IgD-negative memory B cell (primary cell): ENCODE results near the gene PHF21B. TPM values are rescaled to one million over a fixed set of nuclear protein-coding genes. Genes with fewer than 3 reads are reported as not detected.

ENCODE experiments used
- H3K27ac Mint-ChIP-seq, 3 donors: one replicate each; pipeline ENCODE4 v1.8.0; 2020 to 2022; ENCODE audit warnings: mild to moderate bottlenecking in 3 of 3, mixed read lengths in 3 of 3, moderate library complexity in 1 of 3
- H3K27me3 Mint-ChIP-seq: one replicate; pipeline ENCODE4 v1.8.0; 2021; ENCODE audit warnings: mixed read lengths
- H3K36me3 Mint-ChIP-seq: one replicate; pipeline ENCODE4 v1.8.0; 2020; ENCODE audit warnings: mild to moderate bottlenecking, mixed read lengths
- H3K4me1 Mint-ChIP-seq, 3 donors: one replicate each; pipeline ENCODE4 v1.8.0; 2020 to 2022; ENCODE audit warnings: mixed read lengths in 3 of 3, mild to moderate bottlenecking in 1 of 3
- H3K4me3 Mint-ChIP-seq, 4 donors: one replicate each; pipeline ENCODE4 v1.8.0; 2020 to 2022; ENCODE audit warnings: mild to moderate bottlenecking in 4 of 4, mixed read lengths in 4 of 4, moderate library complexity in 3 of 4
- H3K9me3 Mint-ChIP-seq, 3 donors: one replicate each; pipeline ENCODE4 v1.8.0; 2020 to 2021; ENCODE audit warnings: mixed read lengths in 3 of 3, mild to moderate bottlenecking in 1 of 3
- polyA plus RNA-seq: library from polyadenylated mRNA; unstranded; fragments of 300-500 nt; fragmentation: Illumina TruSeq; gene quantifications from one replicate; pipeline ENCODE4 v1.2.3, GENCODE V29; 2021

PHF21B gene
- polyA plus RNA-seq, 1 donor from 2014 or later = not detected

DNA sequence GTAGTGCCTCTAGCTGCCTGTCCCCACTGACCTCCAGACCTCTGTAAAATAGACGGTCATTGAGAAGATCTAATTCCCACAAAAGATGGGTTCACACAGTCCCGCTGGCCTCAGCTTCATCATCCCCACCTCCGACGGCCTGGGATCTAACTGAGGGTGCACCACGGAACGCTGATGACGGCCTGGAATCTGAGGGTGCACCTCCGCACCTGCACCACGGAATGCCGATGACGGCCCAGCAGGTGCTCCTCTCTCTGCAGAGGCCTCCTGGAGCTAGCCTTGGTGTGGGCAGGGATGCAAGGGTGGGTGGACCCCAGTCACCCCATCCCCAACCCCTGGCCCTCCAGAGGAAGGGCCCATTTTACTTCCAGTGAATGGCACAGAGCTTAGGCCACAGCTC, 77.3 kb downstream of the PHF21B start:
- Mint-ChIP-seq H3K9me3 (no peaks in the 10 kb centered on the region), H3K36me3 (peaks cover 2% of the 10 kb centered on the region), H3K27ac (no peak overlapping the region), H3K4me1 (no peaks in the 10 kb centered on the region), H3K27me3 (peaks cover 4% of the 10 kb centered on the region), H3K4me3 (no peak overlapping the region)

- Mint-ChIP-seq H3K27ac (no peak overlapping the region), H3K36me3 (peaks cover 2% of the 10 kb centered on the region), H3K9me3 (no peaks in the 10 kb centered on the region), H3K27me3 (peaks cover 5% of the 10 kb centered on the region), H3K4me1 (no peaks in the 10 kb centered on the region), H3K4me3 (peak overlapping the region in 1 of 4 donors; percentile 33)
Observed at GRCh38 chr22:44931766-44932165, 78.0 kb downstream of the PHF21B start.

GRCh38 chr22:44931077-44931540, 78.7 kb downstream of the PHF21B start:
- peaks cover 5% of the 10 kb centered on the region for H3K27me3 Mint-ChIP-seq
- no peak overlapping the region for H3K27ac Mint-ChIP-seq
- no peaks in the 10 kb centered on the region for H3K9me3 Mint-ChIP-seq
- no peak overlapping the region for H3K4me3 Mint-ChIP-seq
- no peaks in the 10 kb centered on the region for H3K36me3 Mint-ChIP-seq
- no peaks in the 10 kb centered on the region for H3K4me1 Mint-ChIP-seq

- H3K4me1 Mint-ChIP-seq = no peaks in the 10 kb centered on the region
- H3K27ac Mint-ChIP-seq = no peak overlapping the region
- no peaks in the 10 kb centered on the region for H3K36me3 Mint-ChIP-seq
- peaks cover 5% of the 10 kb centered on the region for H3K27me3 Mint-ChIP-seq
- no peak overlapping the region for H3K4me3 Mint-ChIP-seq
- no peaks in the 10 kb centered on the region for H3K9me3 Mint-ChIP-seq
Observed at GRCh38 chr22:44930711-44931035, 79.1 kb downstream of the PHF21B start.

DNA sequence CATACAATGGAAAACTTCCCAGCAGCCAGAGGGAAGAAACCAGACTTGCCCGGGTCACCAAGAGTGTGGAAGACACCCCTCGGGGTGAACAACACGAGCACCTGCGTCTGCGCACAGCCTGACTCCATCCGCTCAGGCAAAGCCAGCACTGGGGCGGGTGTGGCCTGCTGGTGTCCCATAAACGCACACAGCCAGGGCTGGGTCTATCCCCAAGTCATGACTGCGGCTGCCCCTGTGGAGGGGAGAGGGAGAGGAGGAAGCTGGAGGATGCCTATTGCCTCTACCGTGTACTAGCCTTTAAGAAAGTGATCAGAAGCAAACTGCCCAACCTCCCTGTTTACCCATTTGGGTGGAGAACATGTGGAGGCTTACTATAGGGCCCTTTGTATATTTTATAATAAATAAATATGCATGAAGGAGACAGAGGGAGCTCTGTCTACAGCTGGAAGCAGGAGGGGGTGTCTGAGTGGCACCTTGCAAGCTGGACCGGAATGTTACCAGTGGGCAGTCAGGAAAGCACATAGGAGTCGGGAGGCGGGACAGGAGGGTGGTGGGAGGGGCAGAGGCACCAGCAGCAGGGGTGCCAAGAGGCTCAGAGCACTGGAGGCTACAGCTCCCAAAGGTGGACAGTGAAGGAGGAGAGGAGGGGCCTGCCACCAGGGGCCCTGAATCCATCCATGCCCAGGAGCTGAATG, 79.6 kb downstream of the PHF21B start:
- H3K4me1 Mint-ChIP-seq = no peaks in the 10 kb centered on the region
- no peak overlapping the region for H3K27ac Mint-ChIP-seq
- H3K4me3 Mint-ChIP-seq = no peak overlapping the region
- H3K27me3 Mint-ChIP-seq = peaks cover 5% of the 10 kb centered on the region
- H3K36me3 Mint-ChIP-seq = no peaks in the 10 kb centered on the region
- no peaks in the 10 kb centered on the region for H3K9me3 Mint-ChIP-seq

DNA sequence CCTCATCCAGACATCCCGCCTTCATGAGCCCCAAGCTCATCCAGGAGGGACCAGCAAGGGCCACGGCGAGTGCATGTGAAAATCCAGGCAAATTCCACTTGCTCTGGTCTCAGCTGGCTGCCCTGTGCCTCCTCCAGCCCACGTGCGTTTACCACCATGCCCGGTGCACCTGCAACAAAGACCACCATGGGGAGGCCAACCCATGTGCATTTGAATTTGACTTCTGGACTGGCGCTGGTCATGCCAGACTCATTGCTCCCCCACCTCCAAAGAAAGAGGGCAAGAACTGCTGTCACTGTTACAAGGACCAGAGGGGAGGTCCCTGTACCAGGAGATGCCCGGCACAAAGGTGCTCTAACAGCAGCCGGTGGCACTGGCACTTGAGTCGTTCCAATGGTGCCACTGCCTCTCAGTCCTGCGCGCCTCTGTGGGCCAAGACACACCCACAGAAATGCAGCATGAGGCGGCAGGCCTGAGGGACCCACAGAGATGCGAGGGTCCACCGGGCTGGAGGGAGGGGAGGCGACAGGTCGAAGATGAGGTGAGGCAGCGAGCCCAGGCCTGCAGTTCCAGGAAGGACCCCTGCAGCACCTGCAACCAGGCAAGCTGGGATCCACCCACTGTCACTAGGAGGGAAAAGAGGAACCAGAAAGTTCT, 80.3 kb downstream of the PHF21B start:
- H3K4me3 Mint-ChIP-seq = no peak overlapping the region
- no peaks in the 10 kb centered on the region for H3K4me1 Mint-ChIP-seq
- peaks cover 5% of the 10 kb centered on the region for H3K27me3 Mint-ChIP-seq
- no peaks in the 10 kb centered on the region for H3K36me3 Mint-ChIP-seq
- no peak overlapping the region for H3K27ac Mint-ChIP-seq
- H3K9me3 Mint-ChIP-seq = peaks cover 0 to 2% (median 1%) of the 10 kb centered on the region in 3 donors

DNA sequence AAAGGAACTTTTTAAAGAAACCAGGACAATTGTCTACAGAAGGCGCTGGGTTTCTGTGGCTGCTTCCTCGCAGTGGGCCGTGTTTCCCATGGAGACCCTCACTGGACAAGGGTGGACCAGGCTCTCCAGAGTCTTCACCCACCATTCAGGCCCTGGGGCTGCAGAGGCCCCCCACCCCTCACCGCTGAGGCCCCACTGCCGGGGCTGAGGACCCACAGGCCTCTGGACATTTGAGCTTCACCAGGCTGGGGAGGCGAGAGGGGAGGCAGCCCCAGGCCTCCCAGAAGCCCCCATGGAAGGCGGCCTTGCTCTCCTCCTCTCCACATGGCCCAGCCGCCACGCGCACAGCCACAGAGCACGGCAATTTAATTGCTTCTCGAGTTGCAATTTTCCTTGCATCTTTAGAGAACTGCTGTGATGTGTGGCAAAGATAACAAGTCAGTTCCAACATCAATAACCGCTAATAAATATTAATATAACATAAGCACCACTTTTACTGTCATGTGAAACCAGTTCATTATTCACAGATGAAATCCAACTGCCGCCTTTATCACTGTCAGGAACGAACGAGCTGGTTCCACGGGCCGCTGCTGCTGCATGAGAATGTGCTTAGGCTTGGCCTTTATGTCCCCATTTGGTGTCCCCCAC, 81.0 kb downstream of the PHF21B start:
- no peak overlapping the region for H3K27ac Mint-ChIP-seq
- peaks cover 5% of the 10 kb centered on the region for H3K27me3 Mint-ChIP-seq
- H3K9me3 Mint-ChIP-seq = peaks cover 0 to 6% (median 2%) of the 10 kb centered on the region in 3 donors
- no peaks in the 10 kb centered on the region for H3K4me1 Mint-ChIP-seq
- H3K4me3 Mint-ChIP-seq = no peak overlapping the region
- no peaks in the 10 kb centered on the region for H3K36me3 Mint-ChIP-seq

DNA sequence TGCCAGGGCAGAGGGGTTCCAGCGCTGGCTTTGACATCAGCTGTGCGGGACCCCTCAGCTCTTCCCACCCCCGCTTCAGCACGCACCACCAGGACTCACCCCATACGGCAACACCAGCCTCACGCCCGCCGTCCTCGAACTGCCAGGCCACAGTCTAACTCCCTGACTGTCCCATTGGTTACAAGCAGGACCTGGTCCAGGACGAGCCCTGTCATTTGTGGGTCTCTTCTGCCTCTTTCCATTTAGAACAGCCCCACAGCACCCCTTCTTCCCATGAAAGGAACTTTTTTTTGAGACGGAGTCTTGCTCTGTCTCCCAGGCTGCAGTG, 81.7 kb downstream of the PHF21B start:
- Mint-ChIP-seq H3K4me3 (no peak overlapping the region), H3K4me1 (no peaks in the 10 kb centered on the region), H3K9me3 (peaks cover 0 to 6% (median 2%) of the 10 kb centered on the region in 3 donors), H3K36me3 (no peaks in the 10 kb centered on the region), H3K27ac (no peak overlapping the region), H3K27me3 (peaks cover 5% of the 10 kb centered on the region)

DNA sequence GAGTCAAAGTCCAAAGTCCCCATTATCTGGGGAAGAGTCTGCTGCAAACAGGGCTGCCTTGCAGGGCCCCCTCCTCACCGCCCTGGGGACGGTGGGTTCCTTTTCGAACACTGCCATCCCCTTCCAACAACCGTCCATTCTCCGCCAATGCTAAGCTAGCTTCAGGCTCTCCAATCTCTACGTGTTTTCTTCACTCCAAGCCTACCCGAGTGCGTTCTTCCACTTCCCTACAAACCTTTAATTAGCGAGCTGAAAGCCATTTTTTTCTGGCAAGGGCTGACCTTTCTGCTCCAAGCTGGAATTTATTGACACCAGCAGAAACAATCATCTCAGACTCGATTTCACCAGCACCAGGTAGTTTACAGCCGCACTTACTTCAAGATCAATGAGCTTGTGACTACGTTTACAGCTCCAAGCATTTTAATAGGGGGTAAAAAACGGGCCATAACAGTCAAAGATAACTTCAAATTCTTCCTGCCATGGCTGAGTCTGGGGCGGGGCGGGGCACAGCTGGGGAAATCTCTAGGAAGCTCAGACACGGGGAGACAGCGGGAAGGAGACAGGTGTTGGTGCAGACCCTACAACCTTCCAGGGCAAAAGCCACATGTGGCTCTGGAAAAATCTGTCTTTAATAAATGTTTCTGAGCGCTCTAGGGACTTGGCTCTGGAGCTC, 82.2 kb downstream of the PHF21B start:
- H3K27ac Mint-ChIP-seq = no peak overlapping the region
- peaks cover 5% of the 10 kb centered on the region for H3K27me3 Mint-ChIP-seq

GRCh38 chr22:44926491-44927415, 83.1 kb downstream of the PHF21B start:
- Mint-ChIP-seq H3K27ac (peak overlapping the region in 1 of 3 donors; percentile 28), H3K9me3 (peaks cover 0 to 6% (median 2%) of the 10 kb centered on the region in 3 donors), H3K4me3 (no peak overlapping the region), H3K27me3 (peaks cover 5% of the 10 kb centered on the region), H3K36me3 (no peaks in the 10 kb centered on the region), H3K4me1 (no peaks in the 10 kb centered on the region)

More for the DNA sequence above, 82.2 kb downstream of the PHF21B start:
- H3K9me3 Mint-ChIP-seq = peaks cover 0 to 6% (median 2%) of the 10 kb centered on the region in 3 donors
- no peaks in the 10 kb centered on the region for H3K4me1 Mint-ChIP-seq
- H3K36me3 Mint-ChIP-seq = no peaks in the 10 kb centered on the region
- H3K4me3 Mint-ChIP-seq = no peak overlapping the region

GRCh38 chr22:44926124-44926475, 83.7 kb downstream of the PHF21B start:
- H3K4me3 Mint-ChIP-seq = no peak overlapping the region
- H3K27me3 Mint-ChIP-seq = peaks cover 5% of the 10 kb centered on the region
- peaks cover 0 to 6% (median 2%) of the 10 kb centered on the region in 3 donors for H3K9me3 Mint-ChIP-seq
- H3K27ac Mint-ChIP-seq = no peak overlapping the region
- H3K36me3 Mint-ChIP-seq = no peaks in the 10 kb centered on the region
- H3K4me1 Mint-ChIP-seq = no peaks in the 10 kb centered on the region

- peaks cover 0 to 6% (median 2%) of the 10 kb centered on the region in 3 donors for H3K9me3 Mint-ChIP-seq
- H3K27ac Mint-ChIP-seq = no peak overlapping the region
- H3K27me3 Mint-ChIP-seq = peaks cover 5% of the 10 kb centered on the region
- H3K4me3 Mint-ChIP-seq = no peak overlapping the region
- H3K4me1 Mint-ChIP-seq = no peaks in the 10 kb centered on the region
- no peaks in the 10 kb centered on the region for H3K36me3 Mint-ChIP-seq
Observed at GRCh38 chr22:44925465-44926123, 84.2 kb downstream of the PHF21B start.

- Mint-ChIP-seq H3K9me3 (peaks cover 0 to 6% (median 2%) of the 10 kb centered on the region in 3 donors), H3K36me3 (no peaks in the 10 kb centered on the region), H3K27me3 (peaks cover 5% of the 10 kb centered on the region), H3K27ac (no peak overlapping the region), H3K4me3 (no peak overlapping the region), H3K4me1 (no peaks in the 10 kb centered on the region)
Observed at GRCh38 chr22:44924710-44925109, 85.1 kb downstream of the PHF21B start.

DNA sequence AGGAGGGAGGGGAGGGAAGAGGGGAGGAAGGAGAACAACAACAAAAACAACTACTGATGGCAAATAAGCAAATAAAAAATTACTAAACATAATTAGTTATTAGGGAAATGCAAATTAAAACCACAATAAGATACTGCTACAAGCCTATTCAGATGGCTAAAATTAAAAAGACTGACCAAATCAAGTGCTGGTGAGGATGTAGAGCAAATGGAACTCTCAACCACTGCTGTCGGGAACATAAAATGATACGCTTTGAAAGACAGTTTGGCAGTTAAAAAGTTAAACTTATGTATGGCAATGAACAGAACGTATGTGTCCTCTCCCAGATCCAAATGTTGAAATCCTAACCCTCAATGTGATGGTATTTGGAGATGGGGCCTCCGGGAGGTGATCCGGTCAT, 85.7 kb downstream of the PHF21B start:
- peaks cover 0 to 6% (median 2%) of the 10 kb centered on the region in 3 donors for H3K9me3 Mint-ChIP-seq
- H3K4me1 Mint-ChIP-seq = no peaks in the 10 kb centered on the region
- H3K36me3 Mint-ChIP-seq = no peaks in the 10 kb centered on the region
- no peak overlapping the region for H3K4me3 Mint-ChIP-seq
- peaks cover 5% of the 10 kb centered on the region for H3K27me3 Mint-ChIP-seq
- H3K27ac Mint-ChIP-seq = peak overlapping the region in 1 of 3 donors; percentile 33
